H1 (cell line): ENCODE data around the gene PXDN. TPM values are rescaled to one million over a fixed set of nuclear protein-coding genes. Genes with fewer than 3 reads are reported as not detected.

Experiments
- EP300 ChIP-seq, 2 experiments: IDR thresholded peaks; 1 replicate in 1 of 2; 2 replicates in 1 of 2; pipeline ENCODE4 v1.6.1; 2011 to 2012; ENCODE audit warnings: low read depth in 2 of 2, low read length in 2 of 2, mild to moderate bottlenecking in 2 of 2, borderline replicate concordance in 1 of 2, inconsistent platforms in 1 of 2, moderate library complexity in 1 of 2
- MAX ChIP-seq: IDR thresholded peaks from 2 replicates; pipeline ENCODE4 v1.6.1; 2012; ENCODE audit warnings: inconsistent platforms
- polyA plus RNA-seq, 7 experiments: library from polyadenylated mRNA; depleted of rRNA in 3 of 7; stranded (reverse) in 5 of 7; unstranded in 2 of 7; fragments of >200 nt in 5 of 7; fragments of 200-250 nt in 2 of 7; gene quantifications; 1 replicate in 5 of 7; 2 replicates in 1 of 7; 4 replicates in 1 of 7; pipeline versions ENCODE4 v1.2.1 to v1.2.3, GENCODE V29; 2011 to 2013; ENCODE audit warnings: missing spikeins in 2 of 7, mixed read lengths in 2 of 7
- total RNA-seq: library from RNA; stranded (reverse); fragmentation: NEBNext Ultra II Directional; extraction: Animal tissue kit (Norgen Biotek cat#: 25700); gene quantifications from 2 replicates; pipeline ENCODE4 v1.2.1, GENCODE V29; 2021

Gene PXDN
- total and polyA plus RNA-seq, 2 of the 8 experiments (the other 6 are each of a cell fraction or from before 2014, with no cell fraction given): 104 to 141 TPM

- TF ChIP-seq EP300 (IDR thresholded peaks at IDR 0.05; ENCODE audit: borderline replicate concordance in 1 of 2, low read depth in 2 of 2, low read length in 2 of 2) (no peak), MAX (no peak)
Measured at GRCh38 chr2:1617425-1618021, 126.8 kb downstream of the PXDN start (continued).
